Hepatic stellate cell (primary cell): ENCODE measurements around the gene OR3A3.
"Not testable (repeated sequence)": the region's sequence is repeated elsewhere in the genome, so short reads cannot be mapped to it uniquely, and the experiment has no call there.

ENCODE experiments used
- DNase-seq: peaks from one replicate; pipeline ENCODE4 v3.0.0; 2011; ENCODE audit warnings: low spot score

The OR3A3 gene

GRCh38 chr17:3411070-3411469, at the start of gene OR3A3:
TSS of gene OR3A3 (plus strand) at chr17:3411370.
- no peak for DNase-seq

- DNase-seq: not testable (repeated sequence)
Measured at GRCh38 chr17:3371167-3371566, 40.0 kb upstream of the OR3A3 start.

GRCh38 chr17:3378321-3378720, 32.8 kb upstream of the OR3A3 start:
- no peak for DNase-seq

GRCh38 chr17:3381957-3382356, 29.2 kb upstream of the OR3A3 start:
- DNase-seq: no peak

GRCh38 chr17:3385869-3386816, 25.0 kb upstream of the OR3A3 start, which contains the start of gene OR3A2:
TSS of gene OR3A2 (minus strand) at chr17:3386308.
- DNase-seq: no peak

GRCh38 chr17:3389791-3390190, 21.4 kb upstream of the OR3A3 start:
- no peak for DNase-seq

GRCh38 chr17:3397801-3398200, 13.4 kb upstream of the OR3A3 start:
- DNase-seq: not testable (repeated sequence)

GRCh38 chr17:3398310-3398709, 12.9 kb upstream of the OR3A3 start, which contains the start of gene OR1E1:
TSS of gene OR1E1 (minus strand) at chr17:3398410. CDS start at chr17:3398410, 0 bp downstream.
- DNase-seq: no peak

- no peak for DNase-seq
Measured at GRCh38 chr17:3400055-3400454, 11.1 kb upstream of the OR3A3 start.

- DNase-seq: no peak
Measured at GRCh38 chr17:3401786-3402185, 9.4 kb upstream of the OR3A3 start.

- not testable (repeated sequence) for DNase-seq
Measured at GRCh38 chr17:3403856-3404255, 7.3 kb upstream of the OR3A3 start.

GRCh38 chr17:3412216-3412615, 1.0 kb downstream of the OR3A3 start:
- DNase-seq: not testable (repeated sequence)

- DNase-seq: no peak
Measured at GRCh38 chr17:3415610-3416009, 4.4 kb downstream of the OR3A3 start.

GRCh38 chr17:3418222-3418621, 7.1 kb downstream of the OR3A3 start:
- DNase-seq: no peak

- DNase-seq: not testable (repeated sequence)
Measured at GRCh38 chr17:3433215-3433614, 22.0 kb downstream of the OR3A3 start.

GRCh38 chr17:3433741-3434140, 22.6 kb downstream of the OR3A3 start, which contains the start of gene OR1E2:
TSS of gene OR1E2 (minus strand) at chr17:3433841. CDS start at chr17:3433841, 0 bp downstream.
- DNase-seq: no peak

GRCh38 chr17:3438368-3438767, 27.2 kb downstream of the OR3A3 start:
- DNase-seq: no peak

- no peak for DNase-seq
Measured at GRCh38 chr17:3440451-3440850, 29.3 kb downstream of the OR3A3 start.

- DNase-seq: no peak
Measured at GRCh38 chr17:3447625-3448024, 36.5 kb downstream of the OR3A3 start.

GRCh38 chr17:3448059-3448665, 37.0 kb downstream of the OR3A3 start:
- DNase-seq: no peak

GRCh38 chr17:3466355-3466754, 55.2 kb downstream of the OR3A3 start:
- DNase-seq: not testable (repeated sequence)

GRCh38 chr17:3469529-3469928, 58.4 kb downstream of the OR3A3 start:
- no peak for DNase-seq

GRCh38 chr17:3471599-3471998, 60.4 kb downstream of the OR3A3 start, which contains the start of gene SPATA22:
TSS of gene SPATA22 (minus strand) at chr17:3471819. CDS start at chr17:3469325, 2,494 bp downstream.
- DNase-seq: no peak
